CD4-positive, alpha-beta T cell (primary cell): Measurements from ENCODE around the gene CENPA. TPM values are rescaled to one million over a fixed set of nuclear protein-coding genes. Genes with fewer than 3 reads are reported as not detected.

ENCODE experiments used
- ATAC-seq: fragments of 200-7000 bp; cut with Tn5 transposase; one replicate; pipeline ENCODE4 v1.10.0; 2022; ENCODE audit warnings: mild to moderate bottlenecking; ENCODE audit not compliant: poor library complexity
- CTCF ChIA-PET: fragments of 350-600 bp; sonication (Branson Sonifier 250); formaldehyde crosslinking; loops from one replicate; lab custom pipeline; 2021; ENCODE audit warnings: antibody characterized with exemption, inconsistent platforms; lab: Charles Lee
- POLR2A ChIA-PET: fragments of 350-600 bp; sonication (Branson Sonifier 250); formaldehyde crosslinking; loops from one replicate; lab custom pipeline; 2021; ENCODE audit warnings: antibody characterized with exemption, inconsistent platforms; lab: Charles Lee
- DNase-seq, 14 experiments: peaks; one replicate each; pipeline ENCODE4 v3.0.0-alpha.2; 2013 to 2020; ENCODE audit warnings: mixed read lengths in 2 of 14
- H3K27ac ChIP-seq, 2 donors: one replicate each; pipeline versions ENCODE4 v1.5.1 to v1.7.0; 2013; ENCODE audit warnings: low read length in 2 of 2, low read depth in 1 of 2, mild to moderate bottlenecking in 1 of 2
- H3K27me3 ChIP-seq, 2 experiments: 1 replicate in 1 of 2; 2 replicates in 1 of 2; pipeline versions ENCODE4 v1.6.1 to v1.7.0; 2013; ENCODE audit warnings: low read length in 2 of 2, control low read depth in 1 of 2, mild to moderate bottlenecking in 1 of 2, moderate library complexity in 1 of 2; ENCODE audit not compliant: insufficient read depth in 2 of 2, control insufficient read depth in 1 of 2
- H3K36me3 ChIP-seq: one replicate; pipeline ENCODE4 v1.6.1; 2013; ENCODE audit warnings: low read length, control low read depth; ENCODE audit not compliant: insufficient read depth
- H3K4me1 ChIP-seq: one replicate; pipeline ENCODE4 v1.6.1; 2013; ENCODE audit warnings: low read length, control low read depth; ENCODE audit not compliant: insufficient read depth
- H3K4me3 ChIP-seq: one replicate; pipeline ENCODE4 v1.5.1; 2013; ENCODE audit warnings: mild to moderate bottlenecking, low read length, moderate library complexity
- H3K9me3 ChIP-seq, 2 experiments: 1 replicate in 1 of 2; 2 replicates in 1 of 2; pipeline versions ENCODE4 v1.6.1 to v1.7.0; 2013; ENCODE audit warnings: low read length in 2 of 2, mild to moderate bottlenecking in 2 of 2, control low read depth in 1 of 2, moderate library complexity in 1 of 2; ENCODE audit not compliant: control insufficient read depth in 1 of 2, insufficient read depth in 1 of 2
- H3K27ac Mint-ChIP-seq: one replicate; pipeline ENCODE4 v1.8.0; 2020; ENCODE audit warnings: mixed read lengths
- H3K27me3 Mint-ChIP-seq: one replicate; pipeline ENCODE4 v1.8.0; 2021; ENCODE audit warnings: mixed read lengths
- H3K36me3 Mint-ChIP-seq: one replicate; pipeline ENCODE4 v1.8.0; 2021; ENCODE audit warnings: low read depth, mixed read lengths
- H3K4me1 Mint-ChIP-seq: one replicate; pipeline ENCODE4 v1.8.0; 2021; ENCODE audit warnings: low read depth, mixed read lengths
- H3K4me3 Mint-ChIP-seq: one replicate; pipeline ENCODE4 v1.8.0; 2020; ENCODE audit warnings: mild to moderate bottlenecking, mixed read lengths
- H3K9me3 Mint-ChIP-seq: one replicate; pipeline ENCODE4 v1.8.0; 2020; ENCODE audit warnings: mixed read lengths
- intact Hi-C, 2 experiments: fragments of 100-400 bp; cut with DNase I in 1 of 2; cut with micrococcal nuclease in 1 of 2; formaldehyde crosslinking; loops; one replicate each; pipeline versions ENCODE4 v1.15.1 to v1.9.0; 2023 to 2025; cut with DNase I, micrococcal nuclease
- total RNA-seq, 174 experiments: library from RNA in 2 of 174; stranded (reverse) in 2 of 174; gene quantifications; one replicate each; pipeline ENCODE4 v1.2.3 and lab custom pipeline; 2021 to 2026
- TF ChIP-seq, protein P1 (sequence below): fragments of 200-600 bp; IDR thresholded peaks from one replicate; pipeline ENCODE4 v1.8.0; 2022; ENCODE audit warnings: antibody characterized with exemption, mild to moderate bottlenecking

Gene CENPA
- total RNA-seq, 2 experiments from 2014 or later: 1.0 to 1.1 TPM

DNA sequence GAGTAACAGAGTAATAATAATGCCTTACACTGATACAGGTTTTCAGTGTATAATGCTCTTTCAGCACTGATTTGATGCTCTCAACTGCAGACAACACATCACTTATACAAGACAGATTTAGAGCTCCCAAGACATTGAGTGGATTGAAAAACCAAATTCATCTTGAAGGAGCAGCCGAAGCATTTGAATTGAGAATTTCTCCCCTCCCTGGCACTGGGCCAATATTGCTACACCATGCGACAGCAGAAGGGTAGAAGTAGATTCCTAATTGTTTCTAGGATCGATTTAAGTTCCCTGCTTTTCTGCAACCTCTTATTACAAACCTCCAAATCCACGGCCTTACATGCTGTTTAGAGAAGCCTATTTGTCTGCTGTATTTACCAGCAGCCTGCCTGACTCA lies 15.5 kb downstream of the CENPA start:
- no peaks in the 10 kb centered on the region for H3K4me1 Mint-ChIP-seq
- no peak overlapping the region for H3K4me3 Mint-ChIP-seq
- Histone ChIP-seq H3K4me3 (no peak overlapping the region), H3K27me3 (no peaks in the 10 kb centered on the region), H3K36me3 (no peaks in the 10 kb centered on the region), H3K9me3 (no peaks in the 10 kb centered on the region), H3K4me1 (no peaks in the 10 kb centered on the region), H3K27ac (no peak overlapping the region)
- no peak for DNase-seq
- intact Hi-C loops: no loop called here
- TF ChIP-seq, protein P1, sequence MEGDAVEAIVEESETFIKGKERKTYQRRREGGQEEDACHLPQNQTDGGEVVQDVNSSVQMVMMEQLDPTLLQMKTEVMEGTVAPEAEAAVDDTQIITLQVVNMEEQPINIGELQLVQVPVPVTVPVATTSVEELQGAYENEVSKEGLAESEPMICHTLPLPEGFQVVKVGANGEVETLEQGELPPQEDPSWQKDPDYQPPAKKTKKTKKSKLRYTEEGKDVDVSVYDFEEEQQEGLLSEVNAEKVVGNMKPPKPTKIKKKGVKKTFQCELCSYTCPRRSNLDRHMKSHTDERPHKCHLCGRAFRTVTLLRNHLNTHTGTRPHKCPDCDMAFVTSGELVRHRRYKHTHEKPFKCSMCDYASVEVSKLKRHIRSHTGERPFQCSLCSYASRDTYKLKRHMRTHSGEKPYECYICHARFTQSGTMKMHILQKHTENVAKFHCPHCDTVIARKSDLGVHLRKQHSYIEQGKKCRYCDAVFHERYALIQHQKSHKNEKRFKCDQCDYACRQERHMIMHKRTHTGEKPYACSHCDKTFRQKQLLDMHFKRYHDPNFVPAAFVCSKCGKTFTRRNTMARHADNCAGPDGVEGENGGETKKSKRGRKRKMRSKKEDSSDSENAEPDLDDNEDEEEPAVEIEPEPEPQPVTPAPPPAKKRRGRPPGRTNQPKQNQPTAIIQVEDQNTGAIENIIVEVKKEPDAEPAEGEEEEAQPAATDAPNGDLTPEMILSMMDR: no peak
- H3K36me3 Mint-ChIP-seq: no peaks in the 10 kb centered on the region
- ATAC-seq: no peak
- ChIA-PET CTCF (interaction anchor here (0.7 kb wide), 1 partner anchor 17 kb away, joined by 3 read pairs; no protein-coding TSS in a partner anchor), POLR2A (no interaction called here)
- no peak overlapping the region for H3K27ac Mint-ChIP-seq
- H3K27me3 Mint-ChIP-seq: no peaks in the 10 kb centered on the region
- no peaks in the 10 kb centered on the region for H3K9me3 Mint-ChIP-seq

DNA sequence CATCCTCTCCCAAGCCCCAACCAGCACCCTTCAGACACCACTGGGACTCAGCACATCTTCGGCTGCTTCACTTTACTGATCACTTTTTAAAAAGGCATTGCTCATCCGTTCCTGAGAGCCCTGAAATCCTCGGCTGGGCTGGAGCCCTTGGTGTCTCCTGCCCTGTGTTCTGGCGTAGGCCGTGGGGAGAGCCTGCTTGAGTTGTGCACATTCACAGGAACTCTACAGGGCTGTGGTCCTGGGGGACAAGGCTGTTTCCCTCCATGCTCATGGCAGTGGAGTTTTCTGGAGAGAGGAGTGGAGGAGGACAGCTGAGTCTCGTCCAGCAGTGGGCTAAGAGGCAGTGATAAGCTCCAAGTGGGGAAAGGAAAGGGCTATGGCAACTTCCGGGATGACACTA lies 15.9 kb downstream of the CENPA start:
- intact Hi-C loops: no loop called here
- no peaks in the 10 kb centered on the region for H3K9me3 Mint-ChIP-seq

DNA sequence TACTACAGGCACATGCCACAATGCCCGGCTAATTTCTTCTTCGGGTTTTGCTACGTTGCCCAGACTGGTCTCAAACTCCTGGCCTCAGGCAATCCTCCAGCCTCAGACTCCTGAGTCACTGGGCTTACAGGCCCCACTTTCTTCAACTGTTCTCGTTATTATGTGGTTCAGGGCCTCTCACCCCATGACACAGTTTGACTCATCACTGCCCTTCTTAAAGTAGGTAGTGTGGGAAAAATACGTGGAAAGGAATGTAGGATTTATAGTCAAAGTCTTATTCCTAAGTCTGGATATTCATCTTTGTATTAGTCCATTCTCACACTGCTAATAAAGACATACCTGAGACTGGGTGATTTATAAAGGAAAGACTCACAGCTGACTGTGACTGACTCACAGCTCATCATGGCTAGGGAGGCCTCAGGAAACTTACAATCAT lies 19.4 kb downstream of the CENPA start:
- Histone ChIP-seq H3K36me3 (no peaks in the 10 kb centered on the region), H3K4me1 (peaks cover 19% of the 10 kb centered on the region), H3K27ac (no peak overlapping the region), H3K9me3 (no peaks in the 10 kb centered on the region), H3K4me3 (no peak overlapping the region), H3K27me3 (no peaks in the 10 kb centered on the region)
- Mint-ChIP-seq H3K4me1 (peaks cover 22% of the 10 kb centered on the region), H3K27me3 (no peaks in the 10 kb centered on the region), H3K4me3 (no peak overlapping the region), H3K36me3 (no peaks in the 10 kb centered on the region), H3K9me3 (no peaks in the 10 kb centered on the region), H3K27ac (no peak overlapping the region)
- ChIA-PET POLR2A (no interaction called here), CTCF (no interaction called here)
- TF ChIP-seq, protein P1: no peak
- ATAC-seq (no peak), DNase-seq (no peak)
- intact Hi-C loops: no loop called here

More for the DNA sequence above, 15.9 kb downstream of the CENPA start:
- H3K36me3 ChIP-seq: no peaks in the 10 kb centered on the region
- no peaks in the 10 kb centered on the region for H3K4me1 ChIP-seq
- H3K4me3 ChIP-seq: no peak overlapping the region
- DNase-seq (no peak), ATAC-seq (no peak)
- H3K36me3 Mint-ChIP-seq: no peaks in the 10 kb centered on the region
- H3K27ac ChIP-seq: no peak overlapping the region
- H3K4me3 Mint-ChIP-seq: no peak overlapping the region
- TF ChIP-seq, protein P1: no peak
- H3K4me1 Mint-ChIP-seq: no peaks in the 10 kb centered on the region
- CTCF ChIA-PET: interaction anchor here (0.7 kb wide), 1 partner anchor 18 kb away, joined by 3 read pairs; no protein-coding TSS in a partner anchor
- POLR2A ChIA-PET: no interaction called here
- no peak overlapping the region for H3K27ac Mint-ChIP-seq
- no peaks in the 10 kb centered on the region for H3K9me3 ChIP-seq
- no peaks in the 10 kb centered on the region for H3K27me3 Mint-ChIP-seq
- H3K27me3 ChIP-seq: no peaks in the 10 kb centered on the region
